ENCODE measurements around the gene KDELR3. TPM values are rescaled to one million over a fixed set of nuclear protein-coding genes. Genes with fewer than 3 reads are reported as not detected.

The KDELR3 gene
- polyA plus RNA-seq, 1 of the 3 experiments (the other 2 are of a cell fraction): 17.1 TPM

DNA sequence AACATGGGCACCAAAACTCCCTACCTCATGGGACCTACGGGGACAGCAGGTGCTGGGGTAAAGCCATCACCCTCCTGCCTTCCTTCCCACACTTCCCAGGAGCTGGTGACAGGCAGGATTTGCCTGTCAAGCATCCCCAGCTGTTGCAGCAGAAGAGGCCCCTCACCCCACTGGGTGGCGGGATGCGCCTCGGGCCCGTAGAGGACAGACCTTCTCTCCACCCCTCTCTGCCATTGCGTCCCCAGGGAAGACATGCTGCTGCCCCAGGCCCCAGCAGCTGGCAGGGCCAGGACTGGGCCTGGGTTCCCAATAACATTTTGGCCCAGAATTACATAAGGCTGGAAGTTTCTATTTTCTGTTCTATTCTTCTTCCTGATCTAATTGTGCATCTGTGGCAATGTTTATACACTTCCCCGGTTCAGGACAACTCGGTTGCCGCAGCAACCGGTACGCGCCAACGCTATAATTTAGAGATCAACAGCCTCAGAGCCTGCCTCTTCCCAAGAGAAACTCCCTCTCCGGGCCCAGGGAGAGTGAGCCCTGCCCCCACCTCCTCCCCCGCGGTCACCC is 38.3 kb upstream of the KDELR3 start (continued):
- no peak for TF ChIP-seq GATA2 (CRISPR knock-in tag; IDR thresholded peaks at IDR 0.05)
- TF ChIP-seq NFIC (IDR thresholded peaks at IDR 0.05; ENCODE audit: borderline replicate concordance): no peak

- no peaks in the 10 kb centered on the region for H4K20me1 ChIP-seq (ENCODE audit: insufficient read depth)
- no peak overlapping the region for H3K4me3 ChIP-seq (ENCODE audit: low read depth in 2 of 2, low read length in 1 of 2)
- no peaks in the 10 kb centered on the region for H3K27me3 ChIP-seq (ENCODE audit: insufficient read depth)
- H3K9me3 ChIP-seq: no peaks in the 10 kb centered on the region
- no peak overlapping the region for H3K4me2 ChIP-seq
- ChIA-PET CTCF (interaction anchor here (0.6 kb wide), 1 partner anchor 141 kb away, joined by 3 read pairs; no protein-coding TSS in a partner anchor), POLR2A (no interaction called here)
- no peak overlapping the region for H2AFZ ChIP-seq (ENCODE audit: low read depth)
- WGBS (ENCODE audit: low lambda C conversion rate): 93% methylated on average over 3 of the region's 12 CpGs
- H3K36me3 ChIP-seq (replicated peaks in 1 of 2; ENCODE audit: control insufficient read depth in 1 of 2, insufficient read depth in 2 of 2, low read length in 1 of 2): no peaks in the 10 kb centered on the region
- TF ChIP-seq GATA2 (CRISPR knock-in tag; IDR thresholded peaks at IDR 0.05): no peak
- TF ChIP-seq JUND (IDR thresholded peaks at IDR 0.05): no peak
- TF ChIP-seq FOSL2 (IDR thresholded peaks at IDR 0.05; ENCODE audit: borderline replicate concordance, low read depth): no peak
- TF ChIP-seq, protein P1, sequence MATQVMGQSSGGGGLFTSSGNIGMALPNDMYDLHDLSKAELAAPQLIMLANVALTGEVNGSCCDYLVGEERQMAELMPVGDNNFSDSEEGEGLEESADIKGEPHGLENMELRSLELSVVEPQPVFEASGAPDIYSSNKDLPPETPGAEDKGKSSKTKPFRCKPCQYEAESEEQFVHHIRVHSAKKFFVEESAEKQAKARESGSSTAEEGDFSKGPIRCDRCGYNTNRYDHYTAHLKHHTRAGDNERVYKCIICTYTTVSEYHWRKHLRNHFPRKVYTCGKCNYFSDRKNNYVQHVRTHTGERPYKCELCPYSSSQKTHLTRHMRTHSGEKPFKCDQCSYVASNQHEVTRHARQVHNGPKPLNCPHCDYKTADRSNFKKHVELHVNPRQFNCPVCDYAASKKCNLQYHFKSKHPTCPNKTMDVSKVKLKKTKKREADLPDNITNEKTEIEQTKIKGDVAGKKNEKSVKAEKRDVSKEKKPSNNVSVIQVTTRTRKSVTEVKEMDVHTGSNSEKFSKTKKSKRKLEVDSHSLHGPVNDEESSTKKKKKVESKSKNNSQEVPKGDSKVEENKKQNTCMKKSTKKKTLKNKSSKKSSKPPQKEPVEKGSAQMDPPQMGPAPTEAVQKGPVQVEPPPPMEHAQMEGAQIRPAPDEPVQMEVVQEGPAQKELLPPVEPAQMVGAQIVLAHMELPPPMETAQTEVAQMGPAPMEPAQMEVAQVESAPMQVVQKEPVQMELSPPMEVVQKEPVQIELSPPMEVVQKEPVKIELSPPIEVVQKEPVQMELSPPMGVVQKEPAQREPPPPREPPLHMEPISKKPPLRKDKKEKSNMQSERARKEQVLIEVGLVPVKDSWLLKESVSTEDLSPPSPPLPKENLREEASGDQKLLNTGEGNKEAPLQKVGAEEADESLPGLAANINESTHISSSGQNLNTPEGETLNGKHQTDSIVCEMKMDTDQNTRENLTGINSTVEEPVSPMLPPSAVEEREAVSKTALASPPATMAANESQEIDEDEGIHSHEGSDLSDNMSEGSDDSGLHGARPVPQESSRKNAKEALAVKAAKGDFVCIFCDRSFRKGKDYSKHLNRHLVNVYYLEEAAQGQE (IDR thresholded peaks at IDR 0.05; ENCODE audit: low read depth, low read length): no peak
- TF ChIP-seq, protein P2, sequence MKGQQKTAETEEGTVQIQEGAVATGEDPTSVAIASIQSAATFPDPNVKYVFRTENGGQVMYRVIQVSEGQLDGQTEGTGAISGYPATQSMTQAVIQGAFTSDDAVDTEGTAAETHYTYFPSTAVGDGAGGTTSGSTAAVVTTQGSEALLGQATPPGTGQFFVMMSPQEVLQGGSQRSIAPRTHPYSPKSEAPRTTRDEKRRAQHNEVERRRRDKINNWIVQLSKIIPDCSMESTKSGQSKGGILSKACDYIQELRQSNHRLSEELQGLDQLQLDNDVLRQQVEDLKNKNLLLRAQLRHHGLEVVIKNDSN (IDR thresholded peaks at IDR 0.05; ENCODE audit: borderline replicate concordance, low read depth): no peak
- no peak for TF ChIP-seq YY1 (IDR thresholded peaks at IDR 0.05; ENCODE audit: low read depth)
- no peak for TF ChIP-seq MXI1 (IDR thresholded peaks at IDR 0.05; ENCODE audit: low read depth, low read length)
- no peak for TF ChIP-seq SMC3 (IDR thresholded peaks at IDR 0.05; ENCODE audit: low read depth, low read length)
- no peak for TF ChIP-seq USF2 (IDR thresholded peaks at IDR 0.05; ENCODE audit: borderline replicate concordance, low read depth, low read length)
- TF ChIP-seq NFIC (IDR thresholded peaks at IDR 0.05; ENCODE audit: borderline replicate concordance): no peak
- no peak for TF ChIP-seq TAF1 (IDR thresholded peaks at IDR 0.05; ENCODE audit: borderline replicate concordance, low read depth, low read length)
- TF ChIP-seq, protein P3, sequence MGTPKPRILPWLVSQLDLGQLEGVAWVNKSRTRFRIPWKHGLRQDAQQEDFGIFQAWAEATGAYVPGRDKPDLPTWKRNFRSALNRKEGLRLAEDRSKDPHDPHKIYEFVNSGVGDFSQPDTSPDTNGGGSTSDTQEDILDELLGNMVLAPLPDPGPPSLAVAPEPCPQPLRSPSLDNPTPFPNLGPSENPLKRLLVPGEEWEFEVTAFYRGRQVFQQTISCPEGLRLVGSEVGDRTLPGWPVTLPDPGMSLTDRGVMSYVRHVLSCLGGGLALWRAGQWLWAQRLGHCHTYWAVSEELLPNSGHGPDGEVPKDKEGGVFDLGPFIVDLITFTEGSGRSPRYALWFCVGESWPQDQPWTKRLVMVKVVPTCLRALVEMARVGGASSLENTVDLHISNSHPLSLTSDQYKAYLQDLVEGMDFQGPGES (IDR thresholded peaks at IDR 0.05; ENCODE audit: low read depth, low read length): no peak
- TF ChIP-seq FOXJ3 (CRISPR knock-in tag; IDR thresholded peaks at IDR 0.05): no peak
- H3K79me2 ChIP-seq (ENCODE audit: insufficient read depth): no peaks in the 10 kb centered on the region
- H3K4me1 ChIP-seq (ENCODE audit: control insufficient read depth in 1 of 2, insufficient read depth in 2 of 2, low read depth in 1 of 2, low read length in 1 of 2): no peaks in the 10 kb centered on the region
- no peaks in the 10 kb centered on the region for H3K9me2 ChIP-seq
- no peak overlapping the region for H3K9ac ChIP-seq
- no peak for DNase-seq
- H3K27ac ChIP-seq (ENCODE audit: low read depth in 2 of 2, low read length in 1 of 2): no peak overlapping the region
- no peaks in the 10 kb centered on the region for H3F3A ChIP-seq (replicated peaks; ENCODE audit: insufficient read depth)
These were observed 36.5 kb upstream of the KDELR3 start for GRCh38 chr22:38431266-38432010.
